GM21576 (cell line): ENCODE measurements around the gene MILR1.
"Not testable (repeated sequence)": the region's sequence is repeated elsewhere in the genome, so short reads cannot be mapped to it uniquely, and the experiment has no call there.

Source experiments
- ATAC-seq: cut with Tn5 transposase; IDR thresholded peaks from one replicate; pipeline ENCODE4 v1.9.1; 2021; ENCODE audit warnings: mild to moderate bottlenecking, moderate library complexity; ENCODE audit not compliant: unreplicated experiment

MILR1 gene

GRCh38 chr17:64426596-64426995, 22.3 kb upstream of the MILR1 start:
- no peak for ATAC-seq

- no peak for ATAC-seq
These were observed 20.5 kb upstream of the MILR1 start for GRCh38 chr17:64428406-64428805.

GRCh38 chr17:64430036-64430435, 18.9 kb upstream of the MILR1 start:
- ATAC-seq: not testable (repeated sequence)

GRCh38 chr17:64431534-64431933, 17.4 kb upstream of the MILR1 start:
- ATAC-seq: no peak

- ATAC-seq: no peak
These were observed 10.9 kb upstream of the MILR1 start for GRCh38 chr17:64437944-64438525.

GRCh38 chr17:64439521-64439920, 9.4 kb upstream of the MILR1 start:
- ATAC-seq: not testable (repeated sequence)

GRCh38 chr17:64439956-64440355, 9.0 kb upstream of the MILR1 start:
- ATAC-seq: no peak

GRCh38 chr17:64441772-64442540, 7.0 kb upstream of the MILR1 start:
- no peak for ATAC-seq

- ATAC-seq: no peak
These were observed 6.4 kb upstream of the MILR1 start for GRCh38 chr17:64442541-64442971.

GRCh38 chr17:64443086-64443760, 5.7 kb upstream of the MILR1 start:
- ATAC-seq: no peak

- no peak for ATAC-seq
These were observed 1.4 kb upstream of the MILR1 start for GRCh38 chr17:64447526-64447925.

GRCh38 chr17:64449545-64449944, 630 bp downstream of the MILR1 start:
- no peak for ATAC-seq

- ATAC-seq: peak; percentile 78
These were observed 7.3 kb downstream of the MILR1 start for GRCh38 chr17:64455993-64456885.

GRCh38 chr17:64457156-64457555, 8.2 kb downstream of the MILR1 start:
- ATAC-seq: no peak

- no peak for ATAC-seq
These were observed 9.8 kb downstream of the MILR1 start for GRCh38 chr17:64458756-64459155.

- no peak for ATAC-seq
These were observed 10.4 kb downstream of the MILR1 start for GRCh38 chr17:64459284-64459747.

- ATAC-seq: not testable (repeated sequence)
These were observed 10.9 kb downstream of the MILR1 start for GRCh38 chr17:64459818-64460217.

GRCh38 chr17:64460955-64461354, 12.0 kb downstream of the MILR1 start:
- ATAC-seq: no peak

- no peak for ATAC-seq
These were observed 12.9 kb downstream of the MILR1 start for GRCh38 chr17:64461788-64462187.

GRCh38 chr17:64466019-64466735, 17.3 kb downstream of the MILR1 start:
- ATAC-seq: no peak
